ENCODE data around the gene GSTP1. TPM values are rescaled to one million over a fixed set of nuclear protein-coding genes. Genes with fewer than 3 reads are reported as not detected.
A peak's percentile ranks its signal among the peaks of the same experiment; 100 is the strongest.
"Not testable (repeated sequence)": the region's sequence is repeated elsewhere in the genome, so short reads cannot be mapped to it uniquely, and the experiment has no call there.

GSTP1 gene
- polyA plus RNA-seq, 1 experiment, result 883 TPM

DNA sequence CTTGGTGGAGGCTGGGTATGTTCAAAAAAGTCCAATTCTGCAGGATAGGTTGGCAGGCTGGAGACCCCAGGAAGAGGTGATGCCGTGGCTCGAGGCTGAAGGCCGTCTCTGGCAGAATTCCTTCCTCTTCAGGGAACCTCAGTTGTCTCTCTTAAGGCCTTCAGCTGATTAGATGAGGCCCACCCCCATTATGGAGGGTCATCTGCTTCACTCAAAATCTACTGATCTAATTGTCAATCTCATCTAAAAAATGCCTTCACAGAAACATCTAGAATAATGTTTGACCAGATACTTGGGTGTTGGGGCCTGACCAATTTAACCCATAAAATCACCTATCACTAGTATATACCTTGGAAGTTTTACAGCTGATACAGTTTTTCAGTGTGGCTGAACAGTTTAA is 27.4 kb upstream of the GSTP1 start:
- CTCF ChIA-PET, result interaction anchor here (1.2 kb wide), 1 partner anchor 11 kb away, joined by 3 read pairs; no protein-coding TSS in a partner anchor

DNA sequence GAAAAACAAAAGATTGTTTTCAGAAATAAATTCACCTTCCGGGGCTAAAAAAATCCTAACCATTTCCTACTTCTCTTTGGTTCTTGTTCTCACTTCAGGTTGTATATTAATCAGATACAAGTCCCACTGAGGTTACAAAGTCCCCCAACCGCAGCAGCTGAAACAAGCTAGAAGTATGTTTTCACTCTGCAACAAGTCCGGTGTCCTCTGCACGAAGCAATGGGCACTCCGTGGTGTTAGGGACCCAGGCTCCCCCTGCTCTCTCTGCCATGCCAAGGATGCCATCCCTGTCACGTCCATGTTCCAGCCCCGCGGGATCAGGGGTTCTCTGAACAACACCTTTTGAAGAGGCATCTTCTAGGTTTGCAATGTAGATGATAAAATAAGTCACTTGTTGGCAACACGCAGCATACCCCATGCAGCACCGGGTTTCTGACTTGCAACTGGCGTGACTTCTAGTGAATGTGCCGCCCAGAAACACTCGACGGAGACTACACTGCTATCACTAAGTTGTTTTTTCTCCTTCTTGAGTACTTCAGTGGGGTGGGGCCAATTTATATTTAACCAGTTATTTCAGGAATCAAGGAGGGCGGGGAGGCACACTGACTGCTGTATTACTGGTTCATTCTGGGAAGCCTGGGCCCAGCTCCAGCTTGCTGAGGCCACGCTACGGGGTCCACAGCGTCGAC is 25.4 kb upstream of the GSTP1 start:
- Histone ChIP-seq H3K27me3 (ENCODE audit: control insufficient read depth, insufficient read depth, low read length) (no peaks in the 10 kb centered on the region), H3K36me3 (ENCODE audit: control insufficient read depth, insufficient read depth, low read length) (no peaks in the 10 kb centered on the region), H3K4me3 (ENCODE audit: low read depth, low read length) (no peak overlapping the region)
- ChIA-PET POLR2A (interaction anchor here (0.6 kb wide), 1 partner anchor 815 kb away, joined by 3 read pairs; no protein-coding TSS in a partner anchor), CTCF (interaction anchor here (0.8 kb wide), 1 partner anchor 162 kb away, joined by 3 read pairs; no protein-coding TSS in a partner anchor)
- DNase-seq (ENCODE audit: low read depth), result no peak
- TF ChIP-seq, protein P1, sequence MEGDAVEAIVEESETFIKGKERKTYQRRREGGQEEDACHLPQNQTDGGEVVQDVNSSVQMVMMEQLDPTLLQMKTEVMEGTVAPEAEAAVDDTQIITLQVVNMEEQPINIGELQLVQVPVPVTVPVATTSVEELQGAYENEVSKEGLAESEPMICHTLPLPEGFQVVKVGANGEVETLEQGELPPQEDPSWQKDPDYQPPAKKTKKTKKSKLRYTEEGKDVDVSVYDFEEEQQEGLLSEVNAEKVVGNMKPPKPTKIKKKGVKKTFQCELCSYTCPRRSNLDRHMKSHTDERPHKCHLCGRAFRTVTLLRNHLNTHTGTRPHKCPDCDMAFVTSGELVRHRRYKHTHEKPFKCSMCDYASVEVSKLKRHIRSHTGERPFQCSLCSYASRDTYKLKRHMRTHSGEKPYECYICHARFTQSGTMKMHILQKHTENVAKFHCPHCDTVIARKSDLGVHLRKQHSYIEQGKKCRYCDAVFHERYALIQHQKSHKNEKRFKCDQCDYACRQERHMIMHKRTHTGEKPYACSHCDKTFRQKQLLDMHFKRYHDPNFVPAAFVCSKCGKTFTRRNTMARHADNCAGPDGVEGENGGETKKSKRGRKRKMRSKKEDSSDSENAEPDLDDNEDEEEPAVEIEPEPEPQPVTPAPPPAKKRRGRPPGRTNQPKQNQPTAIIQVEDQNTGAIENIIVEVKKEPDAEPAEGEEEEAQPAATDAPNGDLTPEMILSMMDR (IDR thresholded peaks at IDR 0.05; ENCODE audit: insufficient read depth, low read depth, low read length), result no peak

More for the DNA sequence above, 27.4 kb upstream of the GSTP1 start:
- no peaks in the 10 kb centered on the region for H3K36me3 ChIP-seq (ENCODE audit: control insufficient read depth, insufficient read depth, low read length)
- POLR2A ChIA-PET, result no interaction called here
- DNase-seq (ENCODE audit: low read depth), result no peak
- H3K27me3 ChIP-seq (ENCODE audit: control insufficient read depth, insufficient read depth, low read length), result no peaks in the 10 kb centered on the region
- H3K4me3 ChIP-seq (ENCODE audit: low read depth, low read length), result no peak overlapping the region
- TF ChIP-seq, protein P1 (IDR thresholded peaks at IDR 0.05; ENCODE audit: insufficient read depth, low read depth, low read length), result no peak

DNA sequence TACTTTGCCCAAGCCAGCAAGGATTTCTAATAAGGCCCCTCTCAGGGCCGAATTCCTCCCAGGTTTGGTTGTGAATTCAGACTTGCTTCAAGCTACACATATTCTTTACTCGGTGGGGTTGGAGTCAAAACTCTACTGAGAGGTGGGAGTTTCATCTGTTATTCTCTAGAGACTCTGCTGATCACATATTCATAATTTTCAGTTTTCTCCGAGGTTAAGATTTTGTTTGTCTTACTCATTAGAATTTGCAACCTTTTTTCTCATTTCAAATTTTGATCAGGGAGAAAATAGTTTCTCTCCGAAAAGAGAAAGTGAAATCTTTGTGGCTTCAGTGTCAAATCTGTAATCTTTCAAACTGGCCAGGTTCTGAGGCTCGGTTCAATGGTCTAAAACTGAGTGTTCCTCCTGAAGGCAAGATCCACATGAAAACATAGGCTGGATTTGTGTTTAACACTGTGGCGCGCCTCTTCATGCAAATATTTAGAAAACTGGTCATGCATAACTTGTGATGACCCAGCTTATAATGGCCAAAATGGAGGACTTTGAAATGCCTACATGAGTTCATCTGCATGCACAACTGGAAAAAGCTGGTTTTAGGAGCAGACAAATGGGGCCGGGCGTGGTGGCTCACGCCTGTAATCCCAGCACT is 21.5 kb upstream of the GSTP1 start:
- Histone ChIP-seq H3K4me3 (ENCODE audit: low read depth, low read length) (no peak overlapping the region), H3K27me3 (ENCODE audit: control insufficient read depth, insufficient read depth, low read length) (no peaks in the 10 kb centered on the region; the same call in 1 of the 2 replicates), H3K36me3 (ENCODE audit: control insufficient read depth, insufficient read depth, low read length) (no peaks in the 10 kb centered on the region)
- POLR2A ChIA-PET, result no interaction called here
- TF ChIP-seq, protein P1 (IDR thresholded peaks at IDR 0.05; ENCODE audit: insufficient read depth, low read depth, low read length), result no peak
- CTCF ChIA-PET, result interaction anchor here (3.1 kb wide), 1 partner anchor 11 kb away, joined by 20 read pairs; no protein-coding TSS in a partner anchor
- DNase-seq (ENCODE audit: low read depth), result no peak

DNA sequence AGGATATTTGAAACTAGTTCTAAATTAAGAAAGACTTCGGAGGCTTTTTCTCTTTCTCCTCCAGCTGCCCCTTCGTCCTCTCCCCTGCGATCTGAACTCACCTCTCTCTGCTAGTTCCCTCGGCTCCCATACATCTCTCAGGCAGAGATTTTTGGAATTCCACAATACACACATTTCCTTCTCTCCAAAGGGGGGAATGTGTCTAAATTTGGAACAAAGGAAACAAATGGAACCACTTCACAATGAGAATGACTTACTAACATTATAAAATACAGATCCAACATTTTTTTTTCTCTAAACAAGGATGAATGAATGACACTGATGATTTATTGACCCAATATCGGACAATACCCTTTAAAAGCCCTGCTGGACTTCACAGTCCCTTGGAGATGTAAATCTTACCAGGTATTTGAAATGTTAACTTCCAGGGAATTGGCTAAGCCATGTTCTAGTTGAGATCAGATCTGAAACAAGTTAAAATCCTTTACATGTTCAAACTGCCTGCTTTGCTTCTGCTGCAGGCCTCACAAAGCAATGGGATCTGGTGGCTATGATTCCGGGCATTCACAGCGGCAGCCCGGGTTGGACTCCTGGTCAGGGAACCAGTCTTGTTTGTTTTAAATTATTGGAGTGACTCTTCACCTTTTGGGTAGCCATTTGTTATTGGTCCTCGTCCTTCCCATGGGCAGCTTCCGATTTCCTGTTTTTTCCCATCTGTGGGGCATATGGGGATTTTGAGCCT is 20.5 kb upstream of the GSTP1 start:
- POLR2A ChIA-PET, result no interaction called here

DNA sequence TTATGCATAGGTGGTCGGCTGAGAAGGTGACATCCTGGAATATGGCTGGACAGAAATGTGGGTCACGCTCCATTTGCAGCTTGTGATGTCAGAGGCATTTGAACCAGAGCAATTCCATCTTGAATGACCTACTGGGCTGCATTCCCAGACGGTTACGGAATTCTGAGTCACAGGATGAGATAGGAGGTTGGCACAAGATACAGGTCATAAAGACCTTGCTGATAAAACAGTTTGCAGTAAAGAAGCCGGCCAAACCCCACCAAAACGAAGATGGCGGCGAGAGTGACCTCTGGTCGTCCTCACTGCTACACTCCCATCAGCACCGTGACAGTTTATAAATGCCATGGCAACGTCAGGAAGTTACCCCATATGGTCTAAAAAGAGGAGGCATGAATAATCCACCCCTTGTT is 19.9 kb upstream of the GSTP1 start:
- H3K4me3 ChIP-seq (ENCODE audit: low read depth, low read length); H3K27me3 ChIP-seq (ENCODE audit: control insufficient read depth, insufficient read depth, low read length); POLR2A ChIA-PET; H3K36me3 ChIP-seq (ENCODE audit: control insufficient read depth, insufficient read depth, low read length): not testable (repeated sequence)
- CTCF ChIA-PET, result interaction anchor here (1.1 to 3.1 kb wide), 4 partner anchors 9 to 58 kb away, joined by 3 to 20 read pairs (median 4); partner anchors contain the start of gene PITPNM1
- DNase-seq (ENCODE audit: low read depth), result peak; percentile 69

More for the DNA sequence above, 20.5 kb upstream of the GSTP1 start:
- H3K4me3 ChIP-seq (ENCODE audit: low read depth, low read length), result no peak overlapping the region
- TF ChIP-seq, protein P1 (IDR thresholded peaks at IDR 0.05; ENCODE audit: insufficient read depth, low read depth, low read length), result no peak
- CTCF ChIA-PET, result interaction anchor here (1.1 to 3.1 kb wide), 4 partner anchors 10 to 58 kb away, joined by 3 to 20 read pairs (median 4); partner anchors contain the start of gene PITPNM1
- no peaks in the 10 kb centered on the region for H3K36me3 ChIP-seq (ENCODE audit: control insufficient read depth, insufficient read depth, low read length)
- H3K27me3 ChIP-seq (ENCODE audit: control insufficient read depth, insufficient read depth, low read length), result no peaks in the 10 kb centered on the region; the same call in 1 of the 2 replicates
- DNase-seq (ENCODE audit: low read depth), result no peak
